SK-N-SH (cell line): ENCODE results near the gene SHLD1.

Experiments used
- CTCF ChIP-seq: fragments of 200-600 bp; sonication (generic); IDR thresholded peaks from 2 replicates; pipeline ENCODE4 v1.6.1; 2017; ENCODE audit warnings: antibody characterized with exemption, mild to moderate bottlenecking, moderate library complexity
- FOSL2 ChIP-seq: IDR thresholded peaks from 2 replicates; pipeline ENCODE4 v1.4.0; 2012; ENCODE audit warnings: low read depth, mild to moderate bottlenecking, moderate library complexity, borderline replicate concordance
- GABPA ChIP-seq: IDR thresholded peaks from 2 replicates; pipeline ENCODE4 v1.4.0; 2012; ENCODE audit warnings: low read depth, mild to moderate bottlenecking
- RCOR1 ChIP-seq: fragments of 150-350 bp; IDR thresholded peaks from 2 replicates; pipeline ENCODE4 v1.6.1; 2017; ENCODE audit warnings: antibody characterized with exemption, low read length
- SMC3 ChIP-seq: IDR thresholded peaks from 2 replicates; pipeline ENCODE4 v1.6.1; 2012; ENCODE audit warnings: low read depth, low read length, improper control_type of control experiment

GRCh38 chr20:5735845-5736510, 14.2 kb upstream of the SHLD1 start:
- TF ChIP-seq GABPA (no peak), CTCF (no peak), FOSL2 (no peak), SMC3 (no peak), RCOR1 (no peak)
